Measurements from ENCODE around the gene OLFM1.

OLFM1 gene

DNA sequence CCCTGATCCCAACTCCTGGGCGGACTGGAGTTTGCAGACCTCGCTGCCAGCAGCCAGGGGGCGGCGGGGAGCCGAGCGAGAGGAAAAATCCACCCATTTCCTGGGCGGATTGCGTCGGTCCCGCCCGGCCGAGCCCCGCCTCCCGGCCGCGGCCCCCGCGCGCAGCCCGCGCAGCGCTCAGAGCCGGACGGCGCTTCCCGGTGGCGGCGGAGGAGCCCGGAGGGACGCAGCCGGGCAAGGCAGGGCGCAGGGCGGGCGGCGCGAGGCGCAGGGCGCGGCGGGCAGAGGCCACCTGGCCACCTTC, at the start of gene OLFM1:
OLFM1 (plus strand) TSS at position 180 of the 304 bp plus-strand sequence. CDS start 322 bp downstream, outside the sequence.
- TF ChIP-seq, protein P1, sequence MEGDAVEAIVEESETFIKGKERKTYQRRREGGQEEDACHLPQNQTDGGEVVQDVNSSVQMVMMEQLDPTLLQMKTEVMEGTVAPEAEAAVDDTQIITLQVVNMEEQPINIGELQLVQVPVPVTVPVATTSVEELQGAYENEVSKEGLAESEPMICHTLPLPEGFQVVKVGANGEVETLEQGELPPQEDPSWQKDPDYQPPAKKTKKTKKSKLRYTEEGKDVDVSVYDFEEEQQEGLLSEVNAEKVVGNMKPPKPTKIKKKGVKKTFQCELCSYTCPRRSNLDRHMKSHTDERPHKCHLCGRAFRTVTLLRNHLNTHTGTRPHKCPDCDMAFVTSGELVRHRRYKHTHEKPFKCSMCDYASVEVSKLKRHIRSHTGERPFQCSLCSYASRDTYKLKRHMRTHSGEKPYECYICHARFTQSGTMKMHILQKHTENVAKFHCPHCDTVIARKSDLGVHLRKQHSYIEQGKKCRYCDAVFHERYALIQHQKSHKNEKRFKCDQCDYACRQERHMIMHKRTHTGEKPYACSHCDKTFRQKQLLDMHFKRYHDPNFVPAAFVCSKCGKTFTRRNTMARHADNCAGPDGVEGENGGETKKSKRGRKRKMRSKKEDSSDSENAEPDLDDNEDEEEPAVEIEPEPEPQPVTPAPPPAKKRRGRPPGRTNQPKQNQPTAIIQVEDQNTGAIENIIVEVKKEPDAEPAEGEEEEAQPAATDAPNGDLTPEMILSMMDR (IDR thresholded peaks at IDR 0.05) = peak; percentile 74

DNA sequence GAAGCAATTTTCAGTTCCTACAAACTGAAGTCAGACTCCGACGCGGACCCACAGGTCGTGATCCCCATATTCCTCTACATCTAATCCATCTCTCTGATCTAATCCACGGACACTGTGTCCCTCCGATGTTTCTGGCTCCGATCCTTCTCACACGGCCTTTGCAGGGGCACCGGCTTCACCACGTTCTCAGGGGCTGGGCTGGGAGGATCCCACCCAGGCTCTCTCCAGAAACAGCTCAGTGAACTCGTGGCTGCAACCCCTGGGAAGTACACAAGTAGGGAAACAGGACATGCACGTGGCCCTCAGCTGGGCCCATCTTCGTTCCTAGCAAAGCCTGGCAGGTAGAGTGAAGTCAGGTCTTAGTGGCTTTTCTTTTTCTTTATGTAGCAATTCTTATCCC, 49.1 kb upstream of the OLFM1 start:
- TF ChIP-seq, protein P1 (IDR thresholded peaks at IDR 0.05) = no peak

DNA sequence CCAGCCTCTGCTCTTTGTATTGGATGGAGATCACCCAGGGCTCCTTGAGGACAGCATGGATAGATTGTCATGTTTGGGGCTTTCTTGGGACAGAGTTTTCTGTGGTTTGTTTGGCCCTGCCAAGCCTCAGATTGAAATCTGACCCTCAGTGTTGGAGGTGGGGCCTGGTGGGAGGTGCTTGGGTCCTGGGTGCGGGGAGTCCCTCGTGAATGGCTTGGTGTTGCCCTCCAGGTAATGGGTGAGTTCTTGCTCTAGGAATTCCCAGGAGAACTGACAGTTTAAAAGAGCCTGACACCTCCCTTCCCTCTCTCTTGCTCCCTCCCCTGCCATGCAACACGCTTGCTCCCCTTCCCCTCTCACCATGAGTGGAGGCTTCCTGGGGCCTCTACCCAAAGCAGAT, 48.6 kb upstream of the OLFM1 start:
- TF ChIP-seq, protein P1 (IDR thresholded peaks at IDR 0.05) = no peak

DNA sequence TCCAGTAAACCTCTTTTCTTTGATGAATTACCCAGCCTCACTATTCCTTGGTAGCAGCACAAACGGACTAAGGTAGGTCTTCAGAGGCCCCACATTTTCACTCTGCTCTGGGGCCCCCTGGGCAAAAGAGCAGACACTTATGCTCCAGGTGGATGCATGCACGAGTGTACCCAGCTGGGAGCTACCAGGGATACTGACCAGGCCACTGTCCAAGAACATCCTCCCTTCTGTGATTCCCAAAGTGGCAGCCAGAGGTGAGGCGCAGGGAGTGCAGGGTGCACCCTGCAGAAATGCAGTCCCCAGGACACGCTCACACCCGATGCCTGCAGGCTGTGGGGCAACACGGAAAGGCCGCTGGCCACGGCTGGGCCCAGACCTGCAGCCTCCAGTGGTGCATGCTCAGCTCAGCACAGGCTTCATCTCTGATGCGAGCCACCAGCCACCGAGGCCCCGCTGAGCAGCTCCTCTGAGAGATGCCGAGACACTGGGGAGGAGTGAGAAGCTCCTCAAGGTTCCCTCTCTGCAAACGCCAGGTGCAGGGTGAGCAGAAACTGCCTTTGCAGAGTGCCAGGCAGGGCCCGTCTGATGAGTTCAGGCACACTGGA, 48.1 kb upstream of the OLFM1 start:
- TF ChIP-seq, protein P1 (IDR thresholded peaks at IDR 0.05) = no peak

DNA sequence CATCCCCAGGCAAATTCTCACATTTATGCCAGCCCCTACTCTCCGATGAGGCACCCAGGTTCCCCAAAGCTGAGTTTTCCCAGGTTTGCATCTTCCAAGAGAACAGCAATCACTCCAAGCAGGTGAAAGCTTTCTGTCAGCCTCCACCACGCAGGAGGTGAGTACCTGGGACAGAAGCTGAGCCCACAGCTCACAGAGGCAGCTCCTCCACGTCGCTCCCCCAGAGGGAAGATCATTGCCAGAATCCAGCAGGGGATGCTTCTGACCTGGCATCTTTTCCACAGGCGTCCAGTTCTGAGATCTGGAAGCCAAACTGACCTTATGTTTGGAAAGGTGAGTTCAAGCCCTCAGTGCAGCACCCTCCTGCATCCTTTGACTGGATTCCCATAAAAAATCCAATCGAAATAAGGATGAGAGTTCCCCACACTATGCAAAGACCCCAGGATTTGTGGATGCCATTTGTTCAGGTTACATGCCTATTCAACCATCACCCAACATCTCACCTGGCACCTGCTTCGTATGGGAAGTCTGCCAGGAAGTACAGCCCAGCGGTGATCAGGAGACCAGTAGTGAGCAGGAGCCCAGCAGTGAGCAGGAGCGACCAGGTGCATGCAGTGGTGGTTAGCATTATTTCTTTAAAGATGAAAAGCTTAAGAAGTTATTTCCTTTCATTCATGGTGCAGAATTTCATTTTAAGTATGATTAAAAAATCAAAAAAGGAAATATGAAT, 47.4 kb upstream of the OLFM1 start:
- TF ChIP-seq, protein P1 (IDR thresholded peaks at IDR 0.05) = no peak

DNA sequence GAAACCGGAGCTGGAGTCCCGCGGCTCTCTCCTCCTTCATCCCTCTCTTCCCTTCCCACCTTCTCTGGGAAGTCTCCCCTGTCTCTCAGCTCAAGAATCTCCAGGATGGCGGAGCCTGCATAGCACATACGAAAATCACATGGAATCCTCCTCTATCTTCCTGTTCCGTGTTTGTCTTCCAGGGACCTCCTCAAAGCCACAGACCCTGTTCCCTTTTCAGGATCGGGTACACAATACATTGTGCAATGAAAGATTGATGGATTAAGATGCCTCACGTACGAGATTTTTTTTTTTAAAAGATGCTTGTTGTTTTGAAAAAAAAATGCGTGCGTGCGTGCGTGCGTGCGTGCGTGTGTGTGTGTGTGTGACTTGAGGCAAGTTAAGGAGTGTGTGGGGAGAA, 46.6 kb upstream of the OLFM1 start:
- TF ChIP-seq, protein P1 (IDR thresholded peaks at IDR 0.05) = no peak

DNA sequence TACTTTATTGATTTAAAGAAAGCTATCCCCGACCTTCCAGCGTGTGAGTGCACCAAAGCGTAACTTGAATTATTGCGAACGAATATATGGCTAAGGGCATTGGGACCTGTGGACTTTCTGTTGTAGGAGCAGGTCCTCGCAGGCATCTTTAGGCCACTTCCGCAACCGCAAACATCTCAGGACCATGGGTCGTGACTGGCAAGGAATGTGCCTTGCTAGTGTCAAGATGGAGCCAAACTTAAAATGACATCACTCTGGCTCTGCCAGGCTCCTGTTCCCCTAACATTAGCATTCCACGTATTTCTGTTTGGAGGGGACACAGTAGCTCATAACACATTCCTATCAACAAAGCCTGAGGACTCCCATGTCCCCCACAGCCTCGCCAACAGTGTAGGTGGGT, 44.1 kb upstream of the OLFM1 start:
- TF ChIP-seq, protein P1 (IDR thresholded peaks at IDR 0.05) = no peak

Measured in LNCAP (cell line).